HCT116 (cell line): ENCODE results near the gene GALNS. TPM values are rescaled to one million over a fixed set of nuclear protein-coding genes. Genes with fewer than 3 reads are reported as not detected.
A peak's percentile ranks its signal among the peaks of the same experiment; 100 is the strongest.

Experiments
- ATAC-seq: fragments of 200-7000 bp; cut with Tn5 transposase; 2 replicates; pipeline ENCODE4 v1.9.1; 2020; ENCODE audit warnings: mild to moderate bottlenecking, moderate library complexity
- BruUV-seq: library from RNA; stranded (reverse); fragments of 400-500 nt; replicated peaks from 2 replicates; lab custom pipeline; 2021; lab: Mats Ljungman, UMichigan
- CTCF ChIA-PET: fragments of 300-600 bp; sonication (Branson Sonifier 250); formaldehyde crosslinking; loops from one replicate; lab custom pipeline; 2021; ENCODE audit warnings: antibody characterized with exemption; lab: Charles Lee
- POLR2A ChIA-PET: fragments of 300-600, 350-600 bp; sonication (Branson Sonifier 250); formaldehyde crosslinking; loops from one replicate; lab custom pipeline; 2021; ENCODE audit warnings: antibody characterized with exemption; lab: Charles Lee
- RAD21 ChIA-PET, 2 experiments: fragments of 300-600 bp; sonication (Branson Sonifier 250); formaldehyde crosslinking; loops; one replicate each; lab custom pipeline; 2023; ENCODE audit warnings: low total read pairs in 2 of 2; ENCODE audit not compliant: uncharacterized antibody in 2 of 2, unreplicated experiment in 2 of 2, low non-redundant PET in 1 of 2; lab: Charles Lee
- DNase-seq: peaks from one replicate; pipeline ENCODE4 v3.0.0-alpha.2; 2010; ENCODE audit warnings: low read depth, low spot score
- H2AFZ ChIP-seq: fragments of 200-600 bp; shearing (Covaris generic), sonication (generic); 2 replicates; pipeline ENCODE4 v1.6.1; 2017; ENCODE audit warnings: low read depth, mixed run types, mixed read lengths, antibody characterized with exemption, low read length; ENCODE audit not compliant: poor library complexity, severe bottlenecking
- H3K27ac ChIP-seq: 2 replicates; pipeline ENCODE4 v1.5.1; 2012; ENCODE audit warnings: low read depth, low read length
- H3K27me3 ChIP-seq: fragments of 200-600 bp; sonication (generic); 2 replicates; pipeline ENCODE4 v1.6.1; 2016; ENCODE audit warnings: mixed run types, low read length, mixed read lengths; ENCODE audit not compliant: insufficient read depth
- H3K36me3 ChIP-seq, 2 experiments: fragments of 200-500 bp in 1 of 2; fragments of 200-600 bp in 1 of 2; sonication (Bioruptor generic) in 1 of 2; sonication (generic) in 1 of 2; 2 replicates each; pipeline versions ENCODE4 v1.5.1 to v1.6.1; 2014 to 2016; ENCODE audit warnings: low read length in 2 of 2, inconsistent platforms in 1 of 2, mixed read lengths in 1 of 2, mixed run types in 1 of 2; ENCODE audit not compliant: insufficient read depth in 2 of 2, control insufficient read depth in 1 of 2
- H3K4me1 ChIP-seq, 2 experiments: fragments of 200-600 bp in 1 of 2; sonication (generic) in 1 of 2; 2 replicates each; pipeline versions ENCODE4 v1.5.1 to v1.6.1; 2012 to 2017; ENCODE audit warnings: low read length in 2 of 2, inconsistent platforms in 1 of 2, mild to moderate bottlenecking in 1 of 2, mixed read lengths in 1 of 2, mixed run types in 1 of 2, moderate library complexity in 1 of 2; ENCODE audit not compliant: insufficient read depth in 2 of 2, control insufficient read depth in 1 of 2
- H3K4me2 ChIP-seq: fragments of 200-600 bp; sonication (generic); 2 replicates; pipeline ENCODE4 v1.6.1; 2017; ENCODE audit warnings: mixed run types, low read length, mixed read lengths
- H3K4me3 ChIP-seq, 2 experiments: fragments of 200-600 bp in 1 of 2; sonication (generic) in 1 of 2; replicated peaks in 1 of 2; 2 replicates each; pipeline ENCODE4 v1.5.1; 2011 to 2016; ENCODE audit warnings: low read length in 2 of 2, control low read depth in 1 of 2, low read depth in 1 of 2, mild to moderate bottlenecking in 1 of 2, mixed read lengths in 1 of 2, mixed run types in 1 of 2
- H3K79me2 ChIP-seq: fragments of 200-600 bp; sonication (generic); 2 replicates; pipeline ENCODE4 v1.6.1; 2017; ENCODE audit warnings: mild to moderate bottlenecking, mixed run types, low read length, moderate library complexity, mixed read lengths; ENCODE audit not compliant: insufficient read depth
- H3K9ac ChIP-seq: fragments of 200-600 bp; sonication (generic); 2 replicates; pipeline ENCODE4 v1.6.1; 2016; ENCODE audit warnings: low read length, mixed read lengths
- H3K9me2 ChIP-seq: fragments of 200-600 bp; sonication (generic), shearing (Covaris generic); 2 replicates; pipeline ENCODE4 v1.6.1; 2017; ENCODE audit warnings: mixed run types, mild to moderate bottlenecking, moderate library complexity; ENCODE audit not compliant: insufficient read depth
- H3K9me3 ChIP-seq, 2 experiments: fragments of 200-500 bp in 1 of 2; fragments of 200-600 bp in 1 of 2; sonication (Bioruptor generic) in 1 of 2; sonication (generic) in 1 of 2; 2 replicates each; pipeline ENCODE4 v1.6.1; 2014 to 2017; ENCODE audit warnings: low read length in 2 of 2, mixed read lengths in 2 of 2, inconsistent platforms in 1 of 2, low read depth in 1 of 2, mild to moderate bottlenecking in 1 of 2, mixed run types in 1 of 2, moderate library complexity in 1 of 2; ENCODE audit not compliant: control insufficient read depth in 1 of 2, insufficient read depth in 1 of 2
- H4K20me1 ChIP-seq: fragments of 200-600 bp; sonication (generic), shearing (Covaris generic); 2 replicates; pipeline ENCODE4 v1.6.1; 2017; ENCODE audit warnings: mixed run types, mild to moderate bottlenecking, moderate library complexity; ENCODE audit not compliant: insufficient read depth
- CEBPB ChIP-seq: IDR thresholded peaks from 2 replicates; pipeline ENCODE4 v1.6.1; 2012; ENCODE audit warnings: low read depth
- POLR2AphosphoS5 ChIP-seq: IDR thresholded peaks from 2 replicates; pipeline ENCODE4 v1.6.1; 2011; ENCODE audit warnings: mild to moderate bottlenecking, low read depth, low read length, moderate library complexity
- YY1 ChIP-seq: IDR thresholded peaks from 2 replicates; pipeline ENCODE4 v1.6.1; 2011; ENCODE audit warnings: low read length, low read depth, moderate library complexity, mild to moderate bottlenecking; ENCODE audit not compliant: insufficient replicate concordance; ENCODE audit errors: extremely low read depth
- ZNF274 ChIP-seq: fragments of 200-500 bp; sonication (Bioruptor generic); IDR thresholded peaks from 2 replicates; pipeline ENCODE4 v1.6.1; 2014; ENCODE audit warnings: mild to moderate bottlenecking, low read depth, low read length, inconsistent platforms
- intact Hi-C: fragments of 100-400 bp; cut with micrococcal nuclease; formaldehyde crosslinking; loops from 2 replicates; pipeline ENCODE4 v1.10.0; 2022
- total RNA-seq: library from RNA; stranded (reverse); gene quantifications from one replicate; pipeline ENCODE4 v1.2.1, GENCODE V29; 2021; ENCODE audit not compliant: unreplicated experiment
- TF ChIP-seq, protein P1 (sequence below), 3 experiments: fragments of 200-600 bp in 1 of 3; sonication (generic) in 1 of 3; IDR thresholded peaks in 2 of 3; conservative IDR thresholded peaks in 1 of 3; 2 replicates each; pipeline ENCODE4 v1.5.1; 2012 to 2017; ENCODE audit warnings: low read depth in 2 of 3, low read length in 2 of 3, antibody characterized with exemption in 1 of 3, borderline replicate concordance in 1 of 3, control low read depth in 1 of 3, mild to moderate bottlenecking in 1 of 3, mixed read lengths in 1 of 3, mixed run types in 1 of 3, moderate library complexity in 1 of 3; ENCODE audit not compliant: insufficient read depth in 1 of 3
- TF ChIP-seq, protein P2 (sequence below): IDR thresholded peaks from 2 replicates; pipeline ENCODE4 v1.6.1; 2012

GALNS gene
- total RNA-seq, 1 experiment from 2014 or later, result 44.6 TPM

DNA sequence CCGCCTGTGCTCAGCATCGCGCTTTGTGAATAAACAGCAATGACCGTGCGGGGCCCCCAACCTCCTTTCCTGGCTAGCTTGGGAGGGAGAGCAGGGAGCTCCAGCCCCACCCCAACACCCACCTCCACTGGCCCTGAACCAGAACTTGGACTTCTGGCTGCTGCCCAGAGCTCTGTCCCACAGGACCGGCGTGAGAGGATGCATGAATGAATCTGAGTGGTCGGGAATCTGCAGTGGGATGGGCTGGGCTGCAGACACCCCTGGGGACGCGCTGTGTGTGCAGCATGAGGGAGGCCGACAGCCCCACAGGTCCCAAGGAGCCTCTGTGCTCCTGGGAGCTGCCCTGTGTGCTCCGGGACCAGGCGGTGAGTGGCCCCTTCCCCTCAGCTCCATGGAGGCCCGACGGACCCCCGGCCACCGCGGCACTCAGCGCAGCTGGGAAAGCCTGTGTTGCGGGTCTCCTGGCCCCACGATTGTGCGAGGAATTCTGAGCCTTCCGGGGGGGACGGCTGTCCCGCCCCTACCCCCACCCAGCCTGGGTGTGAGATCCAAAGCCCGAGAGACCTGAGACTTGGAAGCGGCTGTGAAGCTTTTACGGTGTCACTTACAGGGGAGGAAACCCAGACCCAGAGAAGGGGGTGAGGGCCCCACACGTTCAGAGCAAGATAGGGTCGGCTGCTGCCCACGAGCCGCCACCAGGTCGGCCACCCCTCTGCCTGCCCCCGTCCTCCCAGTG lies 77.2 kb downstream of the GALNS start:
- RAD21 ChIA-PET, result no interaction called here
- H3K36me3 ChIP-seq, result peaks cover 0 to 7% of the 10 kb centered on the region in 2 experiments; a peak in 1 of 4 replicates
- no peaks in the 10 kb centered on the region for H3K27me3 ChIP-seq
- H3K9ac ChIP-seq, result peak overlapping the region; percentile 94; the same call in 1 of the 2 replicates
- TF ChIP-seq, protein P1, sequence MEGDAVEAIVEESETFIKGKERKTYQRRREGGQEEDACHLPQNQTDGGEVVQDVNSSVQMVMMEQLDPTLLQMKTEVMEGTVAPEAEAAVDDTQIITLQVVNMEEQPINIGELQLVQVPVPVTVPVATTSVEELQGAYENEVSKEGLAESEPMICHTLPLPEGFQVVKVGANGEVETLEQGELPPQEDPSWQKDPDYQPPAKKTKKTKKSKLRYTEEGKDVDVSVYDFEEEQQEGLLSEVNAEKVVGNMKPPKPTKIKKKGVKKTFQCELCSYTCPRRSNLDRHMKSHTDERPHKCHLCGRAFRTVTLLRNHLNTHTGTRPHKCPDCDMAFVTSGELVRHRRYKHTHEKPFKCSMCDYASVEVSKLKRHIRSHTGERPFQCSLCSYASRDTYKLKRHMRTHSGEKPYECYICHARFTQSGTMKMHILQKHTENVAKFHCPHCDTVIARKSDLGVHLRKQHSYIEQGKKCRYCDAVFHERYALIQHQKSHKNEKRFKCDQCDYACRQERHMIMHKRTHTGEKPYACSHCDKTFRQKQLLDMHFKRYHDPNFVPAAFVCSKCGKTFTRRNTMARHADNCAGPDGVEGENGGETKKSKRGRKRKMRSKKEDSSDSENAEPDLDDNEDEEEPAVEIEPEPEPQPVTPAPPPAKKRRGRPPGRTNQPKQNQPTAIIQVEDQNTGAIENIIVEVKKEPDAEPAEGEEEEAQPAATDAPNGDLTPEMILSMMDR (IDR thresholded peaks at IDR 0.05 in 2 of 3, conservative IDR thresholded peaks at IDR 0.05 in 1 of 3; ENCODE audit: borderline replicate concordance in 1 of 3, insufficient read depth in 1 of 3, low read depth in 2 of 3, low read length in 2 of 3), result no peak
- TF ChIP-seq POLR2AphosphoS5, result no peak
- TF ChIP-seq, protein P2, sequence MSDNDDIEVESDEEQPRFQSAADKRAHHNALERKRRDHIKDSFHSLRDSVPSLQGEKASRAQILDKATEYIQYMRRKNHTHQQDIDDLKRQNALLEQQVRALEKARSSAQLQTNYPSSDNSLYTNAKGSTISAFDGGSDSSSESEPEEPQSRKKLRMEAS, result no peak
- no peak for TF ChIP-seq CEBPB
- no peak for TF ChIP-seq ZNF274
- TF ChIP-seq YY1, result no peak
- peaks cover 11% of the 10 kb centered on the region; the same call in 1 of the 2 replicates for H4K20me1 ChIP-seq
- no peak for ATAC-seq
- no peak overlapping the region for H2AFZ ChIP-seq
- H3K4me3 ChIP-seq, result no peak overlapping the region
- H3K79me2 ChIP-seq, result peaks cover 99% of the 10 kb centered on the region
- H3K9me2 ChIP-seq, result no peaks in the 10 kb centered on the region
- no peak overlapping the region; the same call in 1 of the 2 replicates for H3K27ac ChIP-seq
- intact Hi-C loops, result no loop called here
- no peak for DNase-seq
- POLR2A ChIA-PET, result interaction anchor here (0.6 to 4.3 kb wide), 2 partner anchors 9 to 42 kb away, joined by 3 to 22 read pairs; no protein-coding TSS in a partner anchor
- H3K4me2 ChIP-seq, result no peak overlapping the region
- no peaks in the 10 kb centered on the region for H3K9me3 ChIP-seq
- BruUV-seq, result no TSS peak
- CTCF ChIA-PET, result interaction anchor here (8.9 kb wide), 1 partner anchor 42 kb away, joined by 59 read pairs; no protein-coding TSS in a partner anchor
- H3K4me1 ChIP-seq, result peaks cover 40 to 56% of the 10 kb centered on the region in 2 experiments
